Osteocyte (in vitro differentiated cells): ENCODE results near the gene RET. TPM values are rescaled to one million over a fixed set of nuclear protein-coding genes. Genes with fewer than 3 reads are reported as not detected.

Experiments used
- DNase-seq: peaks from one replicate; pipeline ENCODE4 v3.0.0; 2021; ENCODE audit warnings: mixed read lengths; ENCODE audit not compliant: unreplicated experiment; ENCODE audit errors: extremely low spot score
- H3K27ac Mint-ChIP-seq: one replicate; pipeline ENCODE4 v1.8.0; 2021; ENCODE audit warnings: mild to moderate bottlenecking, mixed read lengths; ENCODE audit not compliant: unreplicated experiment
- H3K27me3 Mint-ChIP-seq: one replicate; pipeline ENCODE4 v1.8.0; 2021; ENCODE audit warnings: mixed read lengths; ENCODE audit not compliant: unreplicated experiment
- H3K36me3 Mint-ChIP-seq: one replicate; pipeline ENCODE4 v1.8.0; 2021; ENCODE audit warnings: mixed read lengths; ENCODE audit not compliant: unreplicated experiment
- H3K4me1 Mint-ChIP-seq: one replicate; pipeline ENCODE4 v1.8.0; 2021; ENCODE audit warnings: mixed read lengths; ENCODE audit not compliant: unreplicated experiment
- H3K4me3 Mint-ChIP-seq: one replicate; pipeline ENCODE4 v1.8.0; 2021; ENCODE audit warnings: mild to moderate bottlenecking, moderate library complexity, mixed read lengths; ENCODE audit not compliant: unreplicated experiment
- H3K9me3 Mint-ChIP-seq: one replicate; pipeline ENCODE4 v1.8.0; 2021; ENCODE audit warnings: mixed read lengths; ENCODE audit not compliant: unreplicated experiment
- CTCF ChIP-seq: fragments of 200-600 bp; sonication (generic); IDR thresholded peaks from 2 replicates; pipeline ENCODE4 v1.5.0; 2021; ENCODE audit warnings: antibody characterized with exemption, mild to moderate bottlenecking, moderate library complexity
- total RNA-seq: library from RNA; stranded (reverse); gene quantifications from 2 replicates; pipeline ENCODE4 v1.2.1, GENCODE V29; 2021

The RET gene
- total RNA-seq, 1 donor from 2014 or later = 0.43 TPM

GRCh38 chr10:43044961-43045621 is 31.8 kb upstream of the RET start:
- Mint-ChIP-seq H3K27ac (peak overlapping the region; percentile 54), H3K27me3 (peaks cover 7% of the 10 kb centered on the region), H3K4me1 (peaks cover 27% of the 10 kb centered on the region), H3K4me3 (no peak overlapping the region), H3K9me3 (no peaks in the 10 kb centered on the region), H3K36me3 (no peaks in the 10 kb centered on the region)
- no peak for TF ChIP-seq CTCF
- no peak for DNase-seq

- TF ChIP-seq CTCF = no peak
- H3K9me3 Mint-ChIP-seq = no peaks in the 10 kb centered on the region
- H3K36me3 Mint-ChIP-seq = no peaks in the 10 kb centered on the region
- peaks cover 12% of the 10 kb centered on the region for H3K27me3 Mint-ChIP-seq
- no peak overlapping the region for H3K4me3 Mint-ChIP-seq
- H3K4me1 Mint-ChIP-seq = peaks cover 27% of the 10 kb centered on the region
- no peak overlapping the region for H3K27ac Mint-ChIP-seq
- no peak for DNase-seq
Observed at GRCh38 chr10:43045631-43046287, 31.1 kb upstream of the RET start.

- Mint-ChIP-seq H3K27ac (no peak overlapping the region), H3K4me1 (peaks cover 27% of the 10 kb centered on the region), H3K9me3 (no peaks in the 10 kb centered on the region), H3K36me3 (no peaks in the 10 kb centered on the region), H3K4me3 (no peak overlapping the region), H3K27me3 (peaks cover 15% of the 10 kb centered on the region)
- no peak for DNase-seq
- TF ChIP-seq CTCF = no peak
Observed at GRCh38 chr10:43046288-43046991, 30.4 kb upstream of the RET start.

- Mint-ChIP-seq H3K27me3 (peaks cover 21% of the 10 kb centered on the region), H3K9me3 (no peaks in the 10 kb centered on the region), H3K27ac (no peak overlapping the region), H3K4me3 (no peak overlapping the region), H3K4me1 (peaks cover 27% of the 10 kb centered on the region), H3K36me3 (no peaks in the 10 kb centered on the region)
- no peak for TF ChIP-seq CTCF
- DNase-seq = no peak
Observed at GRCh38 chr10:43047288-43047970, 29.4 kb upstream of the RET start.
